ENCODE data around the gene COG2. TPM values are rescaled to one million over a fixed set of nuclear protein-coding genes. Genes with fewer than 3 reads are reported as not detected.

The COG2 gene
- total and polyA plus RNA-seq, 2 of the 13 experiments (the other 11 are each of a cell fraction or from before 2014, with no cell fraction given), result 16.8 to 36.3 TPM

GRCh38 chr1:230596306-230596705, 46.0 kb upstream of the COG2 start (continued):
- TF ChIP-seq ZNF432 (CRISPR knock-in tag; IDR thresholded peaks at IDR 0.05; ENCODE audit: borderline replicate concordance), result no peak
- TF ChIP-seq ZNF616 (CRISPR knock-in tag; IDR thresholded peaks at IDR 0.05; ENCODE audit: low read depth), result no peak
- TF ChIP-seq ZNF746 (CRISPR knock-in tag; IDR thresholded peaks at IDR 0.05), result no peak

GRCh38 chr1:230598745-230599144, 43.5 kb upstream of the COG2 start:
- ATAC-seq (no peak), FAIRE-seq (no peak), DNase-seq (ENCODE audit: low spot score) (no peak)
- TF ChIP-seq MAFF (IDR thresholded peaks at IDR 0.05; ENCODE audit: low read depth, low read length) (no peak), ZNF18 (CRISPR knock-in tag; IDR thresholded peaks at IDR 0.05; ENCODE audit: insufficient replicate concordance) (no peak)
- TF ChIP-seq, protein P1, sequence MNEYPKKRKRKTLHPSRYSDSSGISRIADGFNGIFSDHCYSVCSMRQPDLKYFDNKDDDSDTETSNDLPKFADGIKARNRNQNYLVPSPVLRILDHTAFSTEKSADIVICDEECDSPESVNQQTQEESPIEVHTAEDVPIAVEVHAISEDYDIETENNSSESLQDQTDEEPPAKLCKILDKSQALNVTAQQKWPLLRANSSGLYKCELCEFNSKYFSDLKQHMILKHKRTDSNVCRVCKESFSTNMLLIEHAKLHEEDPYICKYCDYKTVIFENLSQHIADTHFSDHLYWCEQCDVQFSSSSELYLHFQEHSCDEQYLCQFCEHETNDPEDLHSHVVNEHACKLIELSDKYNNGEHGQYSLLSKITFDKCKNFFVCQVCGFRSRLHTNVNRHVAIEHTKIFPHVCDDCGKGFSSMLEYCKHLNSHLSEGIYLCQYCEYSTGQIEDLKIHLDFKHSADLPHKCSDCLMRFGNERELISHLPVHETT (CRISPR knock-in tag; conservative IDR thresholded peaks at IDR 0.05), result no peak
- no peaks in the 10 kb centered on the region for H3K79me2 ChIP-seq (ENCODE audit: insufficient read depth, low read length)
- in situ Hi-C loops (cut with HindIII; ENCODE audit: extremely low pct_ligation_motif_present, low pct_unique_long_range_greater_than_20kb), result no loop called here
- no peak overlapping the region for H3K27ac ChIP-seq (ENCODE audit: extremely low read length, insufficient read depth, low read length)
- intact Hi-C loops (cut with micrococcal nuclease; ENCODE audit: unreplicated experiment), result no loop called here
- H4K20me1 ChIP-seq (ENCODE audit: insufficient read depth, low read length), result no peaks in the 10 kb centered on the region
- H3K36me3 ChIP-seq (replicated peaks in 1 of 2; ENCODE audit: control insufficient read depth in 1 of 2, insufficient read depth in 2 of 2, low read length in 2 of 2), result no peaks in the 10 kb centered on the region
- H3K4me2 ChIP-seq (ENCODE audit: low read depth, low read length), result no peak overlapping the region
- no peaks in the 10 kb centered on the region for H3K4me1 ChIP-seq (ENCODE audit: insufficient read depth, low read length)
- no peaks in the 10 kb centered on the region; a peak in 1 of 5 replicates for H3K27me3 ChIP-seq (ENCODE audit: control insufficient read depth in 1 of 2, insufficient read depth in 2 of 2, low read length in 2 of 2)
- no peak overlapping the region for H3K4me3 ChIP-seq (replicated peaks in 1 of 3; ENCODE audit: insufficient read depth in 1 of 3, low read depth in 2 of 3, low read length in 3 of 3)
- CTCF ChIA-PET (ENCODE audit: low intra/inter-chr PET ratio, low total read pairs), result no interaction called here
- no peak overlapping the region for H2AFZ ChIP-seq (ENCODE audit: low read length)
- no TSS peak for BruUV-seq (replicated peaks)
- no peak overlapping the region for H3K9ac ChIP-seq (ENCODE audit: insufficient read depth, low read depth, low read length)
- POLR2A ChIA-PET, result no interaction called here
- H3K9me3 ChIP-seq (ENCODE audit: low read length), result no peaks in the 10 kb centered on the region
